ENCODE results near the gene ADK.

DNA sequence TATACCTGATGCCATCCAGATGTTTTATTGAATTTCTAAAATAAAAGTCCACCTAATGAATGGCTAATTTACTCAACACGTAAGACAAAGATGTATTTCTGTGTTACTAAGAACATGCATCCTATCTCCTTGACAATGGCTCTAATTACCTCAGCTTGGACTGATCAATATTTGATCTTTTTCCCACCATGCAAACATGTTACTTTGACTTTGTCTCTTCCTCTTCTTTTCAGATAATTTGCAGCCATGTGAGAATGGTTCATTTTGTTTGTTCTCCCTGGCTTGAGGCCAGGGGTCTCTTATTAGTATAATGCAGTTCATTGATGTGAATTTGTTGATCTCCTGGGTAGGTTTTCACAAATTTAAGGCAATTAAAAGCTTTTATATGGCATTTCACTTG, 302.1 kb downstream of the ADK start:
- TF ChIP-seq, protein P1, sequence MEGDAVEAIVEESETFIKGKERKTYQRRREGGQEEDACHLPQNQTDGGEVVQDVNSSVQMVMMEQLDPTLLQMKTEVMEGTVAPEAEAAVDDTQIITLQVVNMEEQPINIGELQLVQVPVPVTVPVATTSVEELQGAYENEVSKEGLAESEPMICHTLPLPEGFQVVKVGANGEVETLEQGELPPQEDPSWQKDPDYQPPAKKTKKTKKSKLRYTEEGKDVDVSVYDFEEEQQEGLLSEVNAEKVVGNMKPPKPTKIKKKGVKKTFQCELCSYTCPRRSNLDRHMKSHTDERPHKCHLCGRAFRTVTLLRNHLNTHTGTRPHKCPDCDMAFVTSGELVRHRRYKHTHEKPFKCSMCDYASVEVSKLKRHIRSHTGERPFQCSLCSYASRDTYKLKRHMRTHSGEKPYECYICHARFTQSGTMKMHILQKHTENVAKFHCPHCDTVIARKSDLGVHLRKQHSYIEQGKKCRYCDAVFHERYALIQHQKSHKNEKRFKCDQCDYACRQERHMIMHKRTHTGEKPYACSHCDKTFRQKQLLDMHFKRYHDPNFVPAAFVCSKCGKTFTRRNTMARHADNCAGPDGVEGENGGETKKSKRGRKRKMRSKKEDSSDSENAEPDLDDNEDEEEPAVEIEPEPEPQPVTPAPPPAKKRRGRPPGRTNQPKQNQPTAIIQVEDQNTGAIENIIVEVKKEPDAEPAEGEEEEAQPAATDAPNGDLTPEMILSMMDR (IDR thresholded peaks at IDR 0.05): no peak
- TF ChIP-seq POLR2A (IDR thresholded peaks at IDR 0.05): no peak

All from lower leg skin (tissue), 3 donors.